Measurements from ENCODE around the gene VPS8.

VPS8 gene

GRCh38 chr3:185057829-185058228 is 245.9 kb downstream of the VPS8 start:
- DNase-seq (ENCODE audit: low read depth in 3 of 3), result no peak

- DNase-seq (ENCODE audit: low read depth in 3 of 3), result no peak
Observed at GRCh38 chr3:185058796-185059195, 246.8 kb downstream of the VPS8 start.

DNA sequence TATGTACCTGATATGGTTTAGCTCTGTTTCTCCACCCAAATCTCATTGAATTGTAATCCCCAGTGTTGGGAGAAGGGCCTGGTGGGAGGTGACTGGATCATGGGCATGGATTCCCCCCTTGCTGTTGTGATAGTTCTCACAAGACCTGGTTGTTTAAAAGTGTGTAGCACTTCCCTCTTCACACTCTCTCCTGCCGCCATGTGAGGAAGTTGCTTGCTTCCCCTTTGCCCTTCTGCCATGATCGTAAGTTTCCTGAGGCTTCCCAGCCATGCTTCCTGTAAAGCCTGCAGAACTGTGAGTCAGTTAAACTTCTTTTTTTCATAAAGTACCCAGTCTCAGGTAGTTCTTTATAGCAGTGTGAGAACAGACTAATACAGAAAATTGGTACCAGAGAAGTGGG is 247.8 kb downstream of the VPS8 start:
- DNase-seq (ENCODE audit: low read depth in 3 of 3), result no peak

- DNase-seq (ENCODE audit: low read depth in 3 of 3), result no peak
Observed at GRCh38 chr3:185060655-185061054, 248.7 kb downstream of the VPS8 start.

DNA sequence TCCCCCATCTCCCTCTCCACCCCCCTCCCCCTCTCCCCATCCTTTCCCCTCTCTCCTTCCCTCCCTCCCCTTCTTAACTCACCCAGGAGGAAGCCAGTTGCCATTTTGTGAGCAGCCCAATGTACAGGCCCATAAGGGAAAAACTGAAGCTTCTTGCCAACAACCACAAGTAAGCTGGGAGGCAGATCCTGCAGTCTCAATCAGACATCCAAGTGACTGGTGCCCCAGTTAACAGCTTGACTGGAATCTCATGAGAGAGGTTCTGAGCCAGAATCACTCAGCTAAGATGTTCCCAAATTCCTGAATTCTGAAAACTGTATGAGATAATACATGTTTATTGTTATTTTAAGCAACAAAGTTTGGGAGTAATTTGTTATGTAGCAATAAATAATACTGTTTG is 250.2 kb downstream of the VPS8 start:
- no peak for DNase-seq (ENCODE audit: low read depth in 3 of 3)

GRCh38 chr3:185063431-185063830 is 251.5 kb downstream of the VPS8 start:
- no peak for DNase-seq (ENCODE audit: low read depth in 3 of 3)

GRCh38 chr3:185065059-185065458 is 253.1 kb downstream of the VPS8 start:
- no peak for DNase-seq (ENCODE audit: low read depth in 3 of 3)

DNA sequence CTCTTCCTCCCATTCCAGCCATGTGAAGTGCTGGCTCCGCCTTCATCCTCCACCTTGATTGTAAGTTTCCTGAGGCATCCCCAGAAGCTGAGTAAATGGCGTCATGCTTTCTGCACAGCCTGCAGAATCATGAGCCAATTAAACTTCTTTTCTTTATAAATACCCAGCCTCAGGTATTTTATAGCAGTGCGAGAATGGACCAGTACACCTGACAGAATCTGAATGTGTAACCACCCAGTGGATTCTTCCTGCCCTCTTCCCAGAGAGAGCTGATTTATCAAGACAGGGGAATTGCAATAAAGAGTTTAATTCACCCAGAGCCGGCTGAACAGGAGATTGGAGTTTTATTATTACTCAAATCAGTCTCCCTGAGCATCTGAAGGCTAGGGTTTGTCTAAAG is 254.3 kb downstream of the VPS8 start:
- DNase-seq (ENCODE audit: low read depth in 3 of 3), result no peak

DNA sequence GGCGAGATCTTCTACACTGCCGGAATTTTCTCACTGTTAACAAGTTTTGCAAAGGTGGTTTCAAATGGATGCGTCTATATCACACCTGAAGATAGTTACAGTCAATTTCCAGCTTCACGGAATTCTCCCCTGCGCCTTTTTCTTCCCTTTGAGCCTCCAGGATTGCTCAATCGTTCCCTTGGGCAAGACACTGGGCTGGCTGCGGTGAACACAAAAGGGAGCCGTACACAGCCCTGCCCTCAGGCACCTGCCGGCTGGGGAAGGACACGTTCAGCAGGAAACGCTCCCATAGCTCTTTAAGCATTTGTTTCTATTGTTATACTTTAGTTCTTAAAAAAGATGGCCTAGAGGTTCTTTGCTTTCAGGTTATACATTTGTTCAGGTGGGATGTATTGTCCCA is 255.2 kb downstream of the VPS8 start:
- no peak for DNase-seq (ENCODE audit: low read depth in 3 of 3)

GRCh38 chr3:185069037-185070030 is 257.4 kb downstream of the VPS8 start:
- no peak for DNase-seq (ENCODE audit: low read depth in 3 of 3)

- DNase-seq (ENCODE audit: low read depth in 3 of 3), result no peak
Observed at GRCh38 chr3:185070491-185071286, 258.7 kb downstream of the VPS8 start.

GRCh38 chr3:185071287-185071800 is 259.4 kb downstream of the VPS8 start:
- DNase-seq (ENCODE audit: low read depth in 3 of 3), result no peak

DNA sequence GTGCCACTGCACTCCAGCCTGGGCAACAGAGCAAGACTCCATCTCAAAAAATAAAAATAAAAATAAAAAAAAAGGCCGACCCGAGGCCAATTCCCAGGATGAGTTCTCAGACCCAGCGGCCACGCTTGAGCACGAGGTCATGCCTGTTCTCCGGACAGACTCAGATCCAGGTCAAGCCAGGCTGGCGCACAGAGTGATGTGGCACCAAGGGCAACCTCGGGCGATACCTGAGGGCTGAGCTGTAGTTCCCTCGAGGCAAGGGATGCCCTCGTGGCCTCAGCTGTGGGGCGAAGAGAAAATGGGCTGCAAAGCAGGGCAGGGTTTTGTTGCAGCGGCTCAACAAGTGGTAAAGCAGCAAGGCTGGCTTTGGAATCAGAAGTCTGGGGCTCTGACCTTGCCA is 263.6 kb downstream of the VPS8 start:
- DNase-seq (ENCODE audit: low read depth in 3 of 3), result no peak

GRCh38 chr3:185076219-185076618 is 264.3 kb downstream of the VPS8 start:
- DNase-seq (ENCODE audit: low read depth in 3 of 3), result no peak

DNA sequence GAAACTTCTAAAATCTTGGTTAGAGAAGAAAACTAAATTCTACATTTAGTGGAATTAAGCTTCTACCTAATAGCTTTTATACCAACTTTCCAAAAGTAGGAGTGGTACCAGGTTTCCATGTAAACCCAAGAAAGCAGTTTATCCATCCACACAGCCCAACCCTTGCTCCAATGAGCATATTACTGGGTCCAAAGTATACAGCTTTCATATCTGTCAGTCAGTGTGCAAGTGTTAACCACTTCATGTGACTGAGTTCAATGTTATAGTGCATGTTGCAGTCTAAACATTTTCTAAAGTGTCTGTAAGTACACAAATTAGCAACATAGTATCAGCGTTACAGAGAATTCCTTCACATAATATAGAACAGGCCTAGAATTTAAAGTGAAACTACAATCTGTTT is 267.7 kb downstream of the VPS8 start:
- no peak for DNase-seq (ENCODE audit: low read depth in 3 of 3)

DNA sequence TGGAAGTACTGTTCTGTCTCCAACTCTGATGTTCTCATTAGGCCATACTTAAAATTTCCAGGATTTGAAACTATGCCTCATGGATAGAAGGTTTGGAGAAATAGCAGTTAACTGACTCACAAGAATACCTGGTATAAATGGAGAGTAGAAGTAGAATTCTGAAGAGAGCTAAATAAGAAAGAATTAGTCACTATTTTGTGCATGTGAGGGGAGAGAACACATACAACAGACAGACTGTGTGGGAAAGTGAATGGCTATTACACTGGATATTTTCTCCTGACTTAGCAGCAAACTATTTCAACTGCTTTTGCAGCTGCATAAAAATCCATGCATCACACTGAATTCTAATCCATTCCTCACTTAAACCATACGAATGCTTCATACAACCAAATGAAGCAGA is 269.6 kb downstream of the VPS8 start:
- no peak for DNase-seq (ENCODE audit: low read depth in 3 of 3)

GRCh38 chr3:185082149-185082548 is 270.2 kb downstream of the VPS8 start:
- DNase-seq (ENCODE audit: low read depth in 3 of 3), result no peak

GRCh38 chr3:185082829-185083228 is 270.9 kb downstream of the VPS8 start:
- no peak for DNase-seq (ENCODE audit: low read depth in 3 of 3)

GRCh38 chr3:185084402-185084801 is 272.4 kb downstream of the VPS8 start:
- DNase-seq (ENCODE audit: low read depth in 3 of 3), result no peak

DNA sequence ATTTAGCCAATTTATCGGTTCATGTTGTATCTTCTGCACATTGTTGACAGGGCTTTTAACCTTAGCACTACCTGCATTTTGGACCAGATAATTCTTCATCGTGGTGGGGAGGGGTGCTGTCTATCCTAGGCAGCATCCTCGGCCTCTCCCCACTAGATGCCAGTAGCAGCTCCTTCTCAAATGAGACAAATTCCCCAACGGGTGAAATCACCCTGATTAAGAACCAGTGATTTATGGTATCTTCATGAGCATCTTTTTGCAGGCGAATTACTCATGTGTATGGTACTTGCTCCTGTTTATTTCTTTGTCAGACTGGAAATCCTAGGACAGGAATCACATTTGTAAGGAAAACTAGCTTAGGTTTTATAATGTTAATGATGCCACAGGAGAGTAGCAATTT is 272.9 kb downstream of the VPS8 start:
- no peak for DNase-seq (ENCODE audit: low read depth in 3 of 3)

DNA sequence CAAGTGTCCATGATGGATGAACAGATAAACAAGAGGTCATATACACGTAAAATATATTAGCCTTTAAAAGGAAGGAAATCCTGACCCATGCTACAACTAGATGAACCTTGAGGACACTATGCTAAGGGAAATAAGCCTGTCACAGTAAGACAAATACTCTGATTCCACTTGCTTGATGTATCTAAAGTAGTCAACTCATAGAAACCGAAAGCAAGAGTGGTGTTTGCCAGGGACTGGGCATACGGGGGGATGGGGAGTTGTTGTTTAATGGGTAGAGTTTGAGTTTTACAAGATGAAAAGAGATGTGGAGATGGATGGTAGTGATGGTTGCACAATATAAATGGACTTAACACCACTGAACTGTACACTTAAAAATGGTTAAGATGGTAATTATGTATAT is 275.5 kb downstream of the VPS8 start:
- no peak for DNase-seq (ENCODE audit: low read depth in 3 of 3)

DNA sequence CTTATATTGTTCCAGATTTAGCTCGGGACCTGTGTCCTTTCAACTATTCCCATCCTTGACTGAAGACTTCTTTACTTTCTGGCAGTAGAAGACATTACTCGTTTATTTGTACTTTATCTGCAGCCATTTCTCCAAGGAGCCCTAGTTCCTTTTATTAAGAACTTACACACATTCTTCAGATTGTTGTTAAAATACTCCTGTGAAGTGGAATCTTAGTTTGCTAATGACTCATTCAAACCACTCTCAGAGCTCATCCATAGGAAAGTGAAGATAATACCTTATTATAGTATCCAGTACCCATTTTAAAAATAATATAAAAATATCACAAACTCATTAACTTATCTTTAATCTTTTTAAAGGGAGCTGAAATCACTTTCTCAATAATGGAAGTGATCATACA is 277.4 kb downstream of the VPS8 start:
- no peak for DNase-seq (ENCODE audit: low read depth in 3 of 3)

- DNase-seq (ENCODE audit: low read depth in 3 of 3), result no peak
Observed at GRCh38 chr3:185089751-185090150, 277.8 kb downstream of the VPS8 start.
